ENCODE results near the gene ATRN.

ATRN gene

GRCh38 chr20:3577366-3577765 is 106.5 kb downstream of the ATRN start:
- Histone ChIP-seq H3K4me1 (ENCODE audit: control insufficient read depth, insufficient read depth, low read length) (no peaks in the 10 kb centered on the region), H3K4me3 (ENCODE audit: low read depth, low read length) (no peak overlapping the region), H3K27ac (ENCODE audit: extremely low read depth, low read depth, low read length) (no peak overlapping the region), H3K9me3 (ENCODE audit: control insufficient read depth, insufficient read depth, low read depth, low read length) (no peaks in the 10 kb centered on the region), H3K36me3 (ENCODE audit: control insufficient read depth in 2 of 2, insufficient read depth in 1 of 2, low read length in 2 of 2) (peaks cover 0 to 30% of the 10 kb centered on the region in 2 experiments)
- CTCF ChIA-PET = interaction anchor here (0.8 to 6.1 kb wide), 3 partner anchors 14 to 134 kb away, joined by 3 to 37 read pairs (median 4); no protein-coding TSS in a partner anchor
- POLR2A ChIA-PET = no interaction called here
- TF ChIP-seq ZBTB10 (tag by site-specific recombination; IDR thresholded peaks at IDR 0.05) = no peak
- no peak for TF ChIP-seq ZNF416 (tag by site-specific recombination; IDR thresholded peaks at IDR 0.05)
- no peak for TF ChIP-seq ZNF518A (tag by site-specific recombination; conservative IDR thresholded peaks at IDR 0.05; ENCODE audit: low read depth)
- no peak for TF ChIP-seq ZNF514 (tag by site-specific recombination; IDR thresholded peaks at IDR 0.05)
- TF ChIP-seq GLIS1 (tag by site-specific recombination; IDR thresholded peaks at IDR 0.05) = no peak
- TF ChIP-seq ZNF274 (IDR thresholded peaks at IDR 0.05; ENCODE audit: low read length) = no peak
- TF ChIP-seq ZNF274 (tag by site-specific recombination; IDR thresholded peaks at IDR 0.05; ENCODE audit: borderline replicate concordance) = no peak
- no peak for TF ChIP-seq ZNF426 (tag by site-specific recombination; IDR thresholded peaks at IDR 0.05)
- TF ChIP-seq GLIS2 (tag by site-specific recombination; IDR thresholded peaks at IDR 0.05) = no peak
- no peak for TF ChIP-seq ZNF473 (tag by site-specific recombination; IDR thresholded peaks at IDR 0.05)
- no peak for TF ChIP-seq ZNF785 (tag by site-specific recombination; IDR thresholded peaks at IDR 0.05)
- TF ChIP-seq ZNF18 (tag by site-specific recombination; IDR thresholded peaks at IDR 0.05) = no peak
- no peak for TF ChIP-seq ZBTB44 (tag by site-specific recombination; IDR thresholded peaks at IDR 0.05)
- no peak for TF ChIP-seq ZNF391 (tag by site-specific recombination; IDR thresholded peaks at IDR 0.05; ENCODE audit: borderline replicate concordance, low read depth)
- TF ChIP-seq ZNF707 (tag by site-specific recombination; IDR thresholded peaks at IDR 0.05) = no peak
- no peak for TF ChIP-seq ZNF704 (tag by site-specific recombination; IDR thresholded peaks at IDR 0.05)
- no peak for TF ChIP-seq ZNF837 (tag by site-specific recombination; IDR thresholded peaks at IDR 0.05)
